H1 (cell line): ENCODE measurements around the gene MOCS1. TPM values are rescaled to one million over a fixed set of nuclear protein-coding genes. Genes with fewer than 3 reads are reported as not detected.

Experiments used
- CTCF ChIA-PET: fragments of 300-600 bp; sonication (Branson Sonifier 250); formaldehyde crosslinking; loops from one replicate; lab custom pipeline; 2021; ENCODE audit not compliant: partially characterized antibody; lab: Charles Lee
- POLR2A ChIA-PET: fragments of 300-600 bp; sonication (Branson Sonifier 250); formaldehyde crosslinking; loops from one replicate; lab custom pipeline; 2021; ENCODE audit warnings: inconsistent platforms; ENCODE audit not compliant: partially characterized antibody; lab: Charles Lee
- DNase-seq, 2 experiments: peaks; one replicate each; pipeline versions ENCODE4 v3.0.0 to v3.0.0-alpha.2; 2010 to 2022; ENCODE audit warnings: low spot score in 2 of 2, low read depth in 1 of 2, mixed read lengths in 1 of 2
- FAIRE-seq: peaks from 2 replicates; lab custom pipeline; 2011; peaks lifted over from hg19 to GRCh38; lab: Jason Lieb, UNC
- H2AFZ ChIP-seq: 2 replicates; pipeline ENCODE4 v1.8.1; 2012; ENCODE audit warnings: low read length, inconsistent platforms
- H2AK5ac ChIP-seq: 2 replicates; pipeline ENCODE4 v1.6.1; 2013; ENCODE audit warnings: low read depth, low read length
- H2BK120ac ChIP-seq: replicated peaks from 2 replicates; pipeline ENCODE3; 2013; ENCODE audit warnings: low read depth, low read length, inconsistent platforms
- H2BK12ac ChIP-seq: 2 replicates; pipeline ENCODE4 v1.6.1; 2013; ENCODE audit warnings: low read depth, low read length
- H2BK15ac ChIP-seq: 2 replicates; pipeline ENCODE4 v1.6.1; 2013; ENCODE audit warnings: low read length
- H2BK20ac ChIP-seq: 2 replicates; pipeline ENCODE4 v1.6.1; 2013; ENCODE audit warnings: low read length
- H2BK5ac ChIP-seq: 2 replicates; pipeline ENCODE4 v1.6.1; 2013; ENCODE audit warnings: low read depth, low read length
- H3K14ac ChIP-seq: 2 replicates; pipeline ENCODE4 v1.6.1; 2013; ENCODE audit warnings: inconsistent platforms; ENCODE audit not compliant: insufficient read length
- H3K18ac ChIP-seq: 2 replicates; pipeline ENCODE4 v1.6.1; 2013; ENCODE audit warnings: low read length; ENCODE audit errors: extremely low read depth
- H3K23ac ChIP-seq: 2 replicates; pipeline ENCODE4 v1.6.1; 2013; ENCODE audit warnings: inconsistent platforms; ENCODE audit not compliant: insufficient read length
- H3K23me2 ChIP-seq: 2 replicates; pipeline ENCODE4 v1.6.1; 2013; ENCODE audit warnings: low read depth, low read length
- H3K27ac ChIP-seq: 2 replicates; pipeline ENCODE4 v1.6.1; 2011; ENCODE audit warnings: low read depth, low read length, inconsistent platforms
- H3K27me3 ChIP-seq, 4 experiments: replicated peaks in 1 of 4; 1 replicate in 1 of 4; 2 replicates in 3 of 4; pipeline versions ENCODE4 v1.6.1 to v1.8.1; 2011 to 2013; ENCODE audit warnings: low read length in 3 of 4, mild to moderate bottlenecking in 3 of 4, inconsistent platforms in 2 of 4, mixed read lengths in 2 of 4, moderate library complexity in 1 of 4; ENCODE audit not compliant: control insufficient read depth in 3 of 4, insufficient read depth in 3 of 4; ENCODE audit errors: extremely low read depth in 1 of 4
- H3K36me3 ChIP-seq, 4 experiments: 2 replicates each; pipeline versions ENCODE4 v1.6.1 to v1.8.1; 2011 to 2013; ENCODE audit warnings: mild to moderate bottlenecking in 4 of 4, low read length in 3 of 4, moderate library complexity in 2 of 4, control low read depth in 1 of 4, inconsistent platforms in 1 of 4; ENCODE audit not compliant: insufficient read depth in 4 of 4, control insufficient read depth in 2 of 4
- H3K4ac ChIP-seq: replicated peaks from 2 replicates; pipeline ENCODE3; 2013; ENCODE audit warnings: low read length, low read depth, mixed read lengths, inconsistent platforms; ENCODE audit not compliant: insufficient read length
- H3K4me1 ChIP-seq, 4 experiments: replicated peaks in 1 of 4; 1 replicate in 1 of 4; 2 replicates in 3 of 4; pipeline versions ENCODE4 v1.6.1 to v1.8.1; 2011 to 2013; ENCODE audit warnings: low read length in 3 of 4, inconsistent platforms in 2 of 4, mixed read lengths in 1 of 4; ENCODE audit not compliant: insufficient read depth in 4 of 4, control insufficient read depth in 3 of 4
- H3K4me2 ChIP-seq, 2 experiments: 2 replicates each; pipeline versions ENCODE4 v1.6.1 to v1.8.1; 2011 to 2013; ENCODE audit warnings: low read depth in 2 of 2, low read length in 2 of 2, control low read depth in 1 of 2, inconsistent platforms in 1 of 2, mild to moderate bottlenecking in 1 of 2; ENCODE audit not compliant: insufficient read depth in 1 of 2
- H3K4me3 ChIP-seq, 4 experiments: fragments of 200-600, 300-600 bp in 1 of 4; sonication (generic), shearing (Covaris generic), sonication (Bioruptor Twin) in 1 of 4; 2 replicates each; pipeline versions ENCODE4 v1.5.1 to v1.8.1; 2011 to 2016; ENCODE audit warnings: low read length in 4 of 4, low read depth in 3 of 4, control low read depth in 2 of 4, inconsistent platforms in 2 of 4, mild to moderate bottlenecking in 2 of 4, mixed read lengths in 1 of 4, moderate library complexity in 1 of 4; ENCODE audit not compliant: insufficient read depth in 2 of 4; ENCODE audit errors: extremely low read depth in 1 of 4
- H3K56ac ChIP-seq: replicated peaks from 2 replicates; pipeline ENCODE3; 2013; ENCODE audit warnings: low read depth, mild to moderate bottlenecking, mixed read lengths, low read length, inconsistent platforms; ENCODE audit not compliant: insufficient read length
- H3K79me1 ChIP-seq: 2 replicates; pipeline ENCODE4 v1.6.1; 2013; ENCODE audit warnings: low read depth, low read length, control low read depth
- H3K79me2 ChIP-seq, 2 experiments: 2 replicates each; pipeline versions ENCODE4 v1.6.1 to v1.8.1; 2012 to 2013; ENCODE audit warnings: low read length in 2 of 2, mild to moderate bottlenecking in 2 of 2, inconsistent platforms in 1 of 2; ENCODE audit not compliant: insufficient read depth in 2 of 2, control insufficient read depth in 1 of 2
- H3K9ac ChIP-seq, 4 experiments: replicated peaks in 1 of 4; 1 replicate in 1 of 4; 2 replicates in 3 of 4; pipeline versions ENCODE4 v1.6.1 to v1.8.1; 2011 to 2013; ENCODE audit warnings: low read depth in 3 of 4, low read length in 3 of 4, control low read depth in 2 of 4, mild to moderate bottlenecking in 2 of 4, moderate library complexity in 2 of 4, inconsistent platforms in 1 of 4; ENCODE audit errors: extremely low read depth in 1 of 4
- H3K9me3 ChIP-seq, 2 experiments: 2 replicates each; pipeline versions ENCODE4 v1.6.1 to v1.8.1; 2012 to 2013; ENCODE audit warnings: mild to moderate bottlenecking in 2 of 2, moderate library complexity in 2 of 2, control low read depth in 1 of 2, inconsistent platforms in 1 of 2, low read depth in 1 of 2, low read length in 1 of 2, mixed read lengths in 1 of 2; ENCODE audit not compliant: insufficient read depth in 2 of 2
- H4K20me1 ChIP-seq, 2 experiments: replicated peaks in 1 of 2; 2 replicates each; pipeline versions ENCODE3 to v1.8.1; 2011 to 2013; ENCODE audit warnings: inconsistent platforms in 2 of 2, low read length in 2 of 2, mild to moderate bottlenecking in 1 of 2; ENCODE audit not compliant: insufficient read depth in 2 of 2, control insufficient read depth in 1 of 2
- H4K5ac ChIP-seq: 2 replicates; pipeline ENCODE4 v1.6.1; 2013; ENCODE audit warnings: low read length, low read depth, mixed read lengths, inconsistent platforms; ENCODE audit not compliant: insufficient read length
- H4K8ac ChIP-seq: 2 replicates; pipeline ENCODE4 v1.8.0; 2013; ENCODE audit warnings: mild to moderate bottlenecking, moderate library complexity, low read length, inconsistent platforms; ENCODE audit not compliant: insufficient read depth; ENCODE audit errors: extremely low read depth
- H4K91ac ChIP-seq: replicated peaks from 2 replicates; pipeline ENCODE3; 2013; ENCODE audit warnings: low read length, mixed read lengths, inconsistent platforms; ENCODE audit not compliant: insufficient read length
- ASH2L ChIP-seq: fragments of 200-600, 300-600 bp; sonication (generic); IDR thresholded peaks from one replicate; pipeline ENCODE4 v1.7.1; 2017; ENCODE audit warnings: low read length
- CBX5 ChIP-seq: fragments of 300-800, 300-1000 bp; sonication (generic); IDR thresholded peaks from 2 replicates; pipeline ENCODE4 v1.7.1; 2016; ENCODE audit warnings: antibody characterized with exemption, low read length, low read depth
- SRF ChIP-seq: IDR thresholded peaks from 2 replicates; pipeline ENCODE4 v1.6.1; 2011; ENCODE audit warnings: mild to moderate bottlenecking, low read depth, low read length, moderate library complexity
- WGBS, 2 experiments: shearing (Covaris generic) in 1 of 2; methylation state at CpG; one replicate each; pipeline versions ENCODE4 v1.1.6 to v1.1.7; 2013 to 2015; ENCODE audit warnings: low lambda C conversion rate in 2 of 2, mixed read lengths in 2 of 2, inconsistent platforms in 1 of 2, low coverage in 1 of 2, missing lambda C conversion rate in 1 of 2; ENCODE audit not compliant: insufficient replicate concordance in 2 of 2, insufficient coverage in 1 of 2, insufficient read length in 1 of 2; ENCODE audit errors: extremely low coverage in 1 of 2, missing lambda C conversion rate in 1 of 2; 5-methylcytosine and 5-hydroxymethylcytosine counted together
- polyA plus RNA-seq, 7 experiments: library from polyadenylated mRNA; depleted of rRNA in 3 of 7; stranded (reverse) in 5 of 7; unstranded in 2 of 7; fragments of >200 nt in 5 of 7; fragments of 200-250 nt in 2 of 7; gene quantifications; 1 replicate in 5 of 7; 2 replicates in 1 of 7; 4 replicates in 1 of 7; pipeline versions ENCODE4 v1.2.1 to v1.2.3, GENCODE V29; 2011 to 2013; ENCODE audit warnings: missing spikeins in 2 of 7, mixed read lengths in 2 of 7
- total RNA-seq: library from RNA; stranded (reverse); fragmentation: NEBNext Ultra II Directional; extraction: Animal tissue kit (Norgen Biotek cat#: 25700); gene quantifications from 2 replicates; pipeline ENCODE4 v1.2.1, GENCODE V29; 2021
- TF ChIP-seq, protein P1 (sequence below): IDR thresholded peaks from 2 replicates; pipeline ENCODE4 v1.6.1; 2012; ENCODE audit warnings: inconsistent platforms
- TF ChIP-seq, protein P2 (sequence below): IDR thresholded peaks from 2 replicates; pipeline ENCODE4 v1.6.1; 2011; ENCODE audit warnings: low read length, improper control_type of control experiment

The MOCS1 gene
- total and polyA plus RNA-seq, 2 of the 8 experiments (the other 6 are each of a cell fraction or from before 2014, with no cell fraction given) = 13.4 to 19.7 TPM

DNA sequence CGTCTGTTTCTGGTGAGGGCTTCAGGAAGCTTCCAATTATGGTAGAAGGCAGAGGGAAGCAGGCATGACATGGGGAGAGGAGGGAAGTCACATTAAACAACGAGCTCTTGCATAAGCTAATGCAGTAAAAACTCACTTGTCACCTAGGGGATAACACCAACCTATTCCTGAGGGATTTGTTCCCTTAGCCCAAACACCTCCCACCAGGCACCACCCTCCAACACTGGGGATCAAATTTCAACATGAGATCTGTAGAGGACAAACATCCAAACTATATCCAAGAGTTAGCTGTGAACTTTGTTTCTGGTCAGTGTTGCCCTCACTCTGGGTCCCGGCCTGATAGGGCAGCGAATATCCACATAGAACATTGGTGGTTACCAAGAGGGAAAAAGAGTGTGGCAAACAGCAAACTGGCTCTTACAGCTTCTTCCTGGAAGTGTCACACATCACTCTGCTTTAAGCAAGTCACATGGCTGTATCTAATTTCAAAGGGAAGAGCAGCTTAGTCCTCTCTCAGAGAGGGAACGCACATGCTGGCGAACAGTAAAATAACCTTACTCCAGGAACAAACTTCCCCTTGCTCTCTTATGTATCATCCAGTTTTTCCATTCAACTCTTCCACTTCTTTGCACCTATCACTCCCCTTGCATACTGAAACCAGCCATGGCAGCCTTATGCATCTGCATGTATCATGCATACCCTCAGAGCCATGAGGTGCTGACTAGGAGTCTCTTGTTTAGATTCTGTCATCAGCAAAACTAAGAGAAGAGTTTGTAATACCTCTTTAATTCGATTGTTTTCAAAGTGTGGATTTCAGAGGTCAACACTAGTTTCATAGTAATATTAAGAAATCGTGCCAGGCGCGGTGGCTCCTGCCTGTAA lies 4.8 kb upstream of the MOCS1 start:
- H3K4ac ChIP-seq = no peak overlapping the region
- H2BK20ac ChIP-seq = no peak overlapping the region
- no peaks in the 10 kb centered on the region for H3K79me2 ChIP-seq
- no peak overlapping the region for H3K9ac ChIP-seq
- no peaks in the 10 kb centered on the region for H4K20me1 ChIP-seq
- H3K36me3 ChIP-seq = no peaks in the 10 kb centered on the region
- POLR2A ChIA-PET = interaction anchor here (1.0 kb wide), 1 partner anchor 10 kb away, joined by 3 read pairs; no protein-coding TSS in a partner anchor
- H4K91ac ChIP-seq = no peak overlapping the region
- no peak overlapping the region for H3K23ac ChIP-seq
- H2BK5ac ChIP-seq = no peak overlapping the region
- TF ChIP-seq ASH2L = peak; percentile 56
- TF ChIP-seq, protein P1, sequence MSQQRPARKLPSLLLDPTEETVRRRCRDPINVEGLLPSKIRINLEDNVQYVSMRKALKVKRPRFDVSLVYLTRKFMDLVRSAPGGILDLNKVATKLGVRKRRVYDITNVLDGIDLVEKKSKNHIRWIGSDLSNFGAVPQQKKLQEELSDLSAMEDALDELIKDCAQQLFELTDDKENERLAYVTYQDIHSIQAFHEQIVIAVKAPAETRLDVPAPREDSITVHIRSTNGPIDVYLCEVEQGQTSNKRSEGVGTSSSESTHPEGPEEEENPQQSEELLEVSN = peak; percentile 58; the same call in 1 of the 2 replicates
- TF ChIP-seq CBX5 = no peak
- TF ChIP-seq, protein P2, sequence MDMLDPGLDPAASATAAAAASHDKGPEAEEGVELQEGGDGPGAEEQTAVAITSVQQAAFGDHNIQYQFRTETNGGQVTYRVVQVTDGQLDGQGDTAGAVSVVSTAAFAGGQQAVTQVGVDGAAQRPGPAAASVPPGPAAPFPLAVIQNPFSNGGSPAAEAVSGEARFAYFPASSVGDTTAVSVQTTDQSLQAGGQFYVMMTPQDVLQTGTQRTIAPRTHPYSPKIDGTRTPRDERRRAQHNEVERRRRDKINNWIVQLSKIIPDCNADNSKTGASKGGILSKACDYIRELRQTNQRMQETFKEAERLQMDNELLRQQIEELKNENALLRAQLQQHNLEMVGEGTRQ = peak; percentile 23; the same call in 1 of the 2 replicates
- no peak for TF ChIP-seq SRF
- TF ChIP-seq, all 59 proteins: peak for 3
- Histone ChIP-seq H3K14ac (no peak overlapping the region), H4K8ac (no peak overlapping the region), H3K27ac (no peak overlapping the region), H3K56ac (no peak overlapping the region), H2BK120ac (peak overlapping the region; percentile 12), H2AFZ (peak overlapping the region; percentile 97), H3K23me2 (peaks cover under 1% of the 10 kb centered on the region; the same call in 1 of the 2 replicates), H2AK5ac (no peak overlapping the region), H2BK15ac (no peak overlapping the region), H3K4me2 (peak overlapping the region in 1 of 2 experiments; percentile 30; a peak in 1 of 4 replicates), H3K4me1 (peaks cover 3 to 13% (median 7%) of the 10 kb centered on the region in 4 experiments; a peak in 6 of 7 replicates), H4K5ac (peak overlapping the region; percentile 24), H3K18ac (no peak overlapping the region), H3K79me1 (no peaks in the 10 kb centered on the region), H3K27me3 (no peaks in the 10 kb centered on the region), H2BK12ac (no peak overlapping the region), H3K9me3 (no peaks in the 10 kb centered on the region), H3K4me3 (no peak overlapping the region; a peak in 2 of 8 replicates)
- peak; percentile 28 for FAIRE-seq
- CTCF ChIA-PET = no interaction called here
- DNase-seq = no peak
- WGBS, 2 experiments = 84% methylated on average over 10 of the region's 10 CpGs; no CpG with 5 or more reads in 1 of the 2 experiments
